HCT116 (cell line): ENCODE results near the gene JAM3. TPM values are rescaled to one million over a fixed set of nuclear protein-coding genes. Genes with fewer than 3 reads are reported as not detected.

Source experiments
- ATAC-seq: fragments of 200-7000 bp; cut with Tn5 transposase; 2 replicates; pipeline ENCODE4 v1.9.1; 2020; ENCODE audit warnings: mild to moderate bottlenecking, moderate library complexity
- BruUV-seq: library from RNA; stranded (reverse); fragments of 400-500 nt; replicated peaks from 2 replicates; lab custom pipeline; 2021; lab: Mats Ljungman, UMichigan
- CTCF ChIA-PET: fragments of 300-600 bp; sonication (Branson Sonifier 250); formaldehyde crosslinking; loops from one replicate; lab custom pipeline; 2021; ENCODE audit warnings: antibody characterized with exemption; lab: Charles Lee
- POLR2A ChIA-PET: fragments of 300-600, 350-600 bp; sonication (Branson Sonifier 250); formaldehyde crosslinking; loops from one replicate; lab custom pipeline; 2021; ENCODE audit warnings: antibody characterized with exemption; lab: Charles Lee
- RAD21 ChIA-PET, 2 experiments: fragments of 300-600 bp; sonication (Branson Sonifier 250); formaldehyde crosslinking; loops; one replicate each; lab custom pipeline; 2023; ENCODE audit warnings: low total read pairs in 2 of 2; ENCODE audit not compliant: uncharacterized antibody in 2 of 2, unreplicated experiment in 2 of 2, low non-redundant PET in 1 of 2; lab: Charles Lee
- DNase-seq: peaks from one replicate; pipeline ENCODE4 v3.0.0-alpha.2; 2010; ENCODE audit warnings: low read depth, low spot score
- H2AFZ ChIP-seq: fragments of 200-600 bp; shearing (Covaris generic), sonication (generic); 2 replicates; pipeline ENCODE4 v1.6.1; 2017; ENCODE audit warnings: low read depth, mixed run types, mixed read lengths, antibody characterized with exemption, low read length; ENCODE audit not compliant: poor library complexity, severe bottlenecking
- H3K27ac ChIP-seq: 2 replicates; pipeline ENCODE4 v1.5.1; 2012; ENCODE audit warnings: low read depth, low read length
- H3K27me3 ChIP-seq: fragments of 200-600 bp; sonication (generic); 2 replicates; pipeline ENCODE4 v1.6.1; 2016; ENCODE audit warnings: mixed run types, low read length, mixed read lengths; ENCODE audit not compliant: insufficient read depth
- H3K36me3 ChIP-seq, 2 experiments: fragments of 200-500 bp in 1 of 2; fragments of 200-600 bp in 1 of 2; sonication (Bioruptor generic) in 1 of 2; sonication (generic) in 1 of 2; 2 replicates each; pipeline versions ENCODE4 v1.5.1 to v1.6.1; 2014 to 2016; ENCODE audit warnings: low read length in 2 of 2, inconsistent platforms in 1 of 2, mixed read lengths in 1 of 2, mixed run types in 1 of 2; ENCODE audit not compliant: insufficient read depth in 2 of 2, control insufficient read depth in 1 of 2
- H3K4me1 ChIP-seq, 2 experiments: fragments of 200-600 bp in 1 of 2; sonication (generic) in 1 of 2; 2 replicates each; pipeline versions ENCODE4 v1.5.1 to v1.6.1; 2012 to 2017; ENCODE audit warnings: low read length in 2 of 2, inconsistent platforms in 1 of 2, mild to moderate bottlenecking in 1 of 2, mixed read lengths in 1 of 2, mixed run types in 1 of 2, moderate library complexity in 1 of 2; ENCODE audit not compliant: insufficient read depth in 2 of 2, control insufficient read depth in 1 of 2
- H3K4me2 ChIP-seq: fragments of 200-600 bp; sonication (generic); 2 replicates; pipeline ENCODE4 v1.6.1; 2017; ENCODE audit warnings: mixed run types, low read length, mixed read lengths
- H3K4me3 ChIP-seq, 2 experiments: fragments of 200-600 bp in 1 of 2; sonication (generic) in 1 of 2; replicated peaks in 1 of 2; 2 replicates each; pipeline ENCODE4 v1.5.1; 2011 to 2016; ENCODE audit warnings: low read length in 2 of 2, control low read depth in 1 of 2, low read depth in 1 of 2, mild to moderate bottlenecking in 1 of 2, mixed read lengths in 1 of 2, mixed run types in 1 of 2
- H3K79me2 ChIP-seq: fragments of 200-600 bp; sonication (generic); 2 replicates; pipeline ENCODE4 v1.6.1; 2017; ENCODE audit warnings: mild to moderate bottlenecking, mixed run types, low read length, moderate library complexity, mixed read lengths; ENCODE audit not compliant: insufficient read depth
- H3K9ac ChIP-seq: fragments of 200-600 bp; sonication (generic); 2 replicates; pipeline ENCODE4 v1.6.1; 2016; ENCODE audit warnings: low read length, mixed read lengths
- H3K9me2 ChIP-seq: fragments of 200-600 bp; sonication (generic), shearing (Covaris generic); 2 replicates; pipeline ENCODE4 v1.6.1; 2017; ENCODE audit warnings: mixed run types, mild to moderate bottlenecking, moderate library complexity; ENCODE audit not compliant: insufficient read depth
- H3K9me3 ChIP-seq, 2 experiments: fragments of 200-500 bp in 1 of 2; fragments of 200-600 bp in 1 of 2; sonication (Bioruptor generic) in 1 of 2; sonication (generic) in 1 of 2; 2 replicates each; pipeline ENCODE4 v1.6.1; 2014 to 2017; ENCODE audit warnings: low read length in 2 of 2, mixed read lengths in 2 of 2, inconsistent platforms in 1 of 2, low read depth in 1 of 2, mild to moderate bottlenecking in 1 of 2, mixed run types in 1 of 2, moderate library complexity in 1 of 2; ENCODE audit not compliant: control insufficient read depth in 1 of 2, insufficient read depth in 1 of 2
- H4K20me1 ChIP-seq: fragments of 200-600 bp; sonication (generic), shearing (Covaris generic); 2 replicates; pipeline ENCODE4 v1.6.1; 2017; ENCODE audit warnings: mixed run types, mild to moderate bottlenecking, moderate library complexity; ENCODE audit not compliant: insufficient read depth
- CEBPB ChIP-seq: IDR thresholded peaks from 2 replicates; pipeline ENCODE4 v1.6.1; 2012; ENCODE audit warnings: low read depth
- CTCF ChIP-seq, 3 experiments: fragments of 200-600 bp in 1 of 3; sonication (generic) in 1 of 3; IDR thresholded peaks in 2 of 3; conservative IDR thresholded peaks in 1 of 3; 2 replicates each; pipeline ENCODE4 v1.5.1; 2012 to 2017; ENCODE audit warnings: low read depth in 2 of 3, low read length in 2 of 3, antibody characterized with exemption in 1 of 3, borderline replicate concordance in 1 of 3, control low read depth in 1 of 3, mild to moderate bottlenecking in 1 of 3, mixed read lengths in 1 of 3, mixed run types in 1 of 3, moderate library complexity in 1 of 3; ENCODE audit not compliant: insufficient read depth in 1 of 3
- EZH2 ChIP-seq: fragments of 200-600 bp; sonication (generic); IDR thresholded peaks from 2 replicates; pipeline ENCODE4 v1.6.1; 2017; ENCODE audit warnings: antibody characterized with exemption, mixed run types
- MAX ChIP-seq: IDR thresholded peaks from 2 replicates; pipeline ENCODE4 v1.6.1; 2012
- POLR2A ChIP-seq: IDR thresholded peaks from 2 replicates; pipeline ENCODE4 v1.7.0; 2011; ENCODE audit warnings: borderline replicate concordance; ENCODE audit not compliant: insufficient read depth, insufficient read length; ENCODE audit errors: extremely low read depth
- POLR2AphosphoS5 ChIP-seq: IDR thresholded peaks from 2 replicates; pipeline ENCODE4 v1.6.1; 2011; ENCODE audit warnings: mild to moderate bottlenecking, low read depth, low read length, moderate library complexity
- REST ChIP-seq: IDR thresholded peaks from 2 replicates; pipeline ENCODE4 v1.6.1; 2012; ENCODE audit warnings: low read depth
- SP1 ChIP-seq: IDR thresholded peaks from 2 replicates; pipeline ENCODE4 v1.6.1; 2012; ENCODE audit warnings: low read depth
- TCF7L2 ChIP-seq: IDR thresholded peaks from 2 replicates; pipeline ENCODE4 v1.7.0; 2011; ENCODE audit warnings: borderline replicate concordance, inconsistent platforms; ENCODE audit not compliant: insufficient read depth, insufficient read length; ENCODE audit errors: extremely low read depth
- ZBTB33 ChIP-seq: IDR thresholded peaks from 2 replicates; pipeline ENCODE4 v1.6.1; 2011; ENCODE audit warnings: mild to moderate bottlenecking, low read length, moderate library complexity; ENCODE audit not compliant: insufficient replicate concordance; ENCODE audit errors: extremely low read depth
- intact Hi-C: fragments of 100-400 bp; cut with micrococcal nuclease; formaldehyde crosslinking; loops from 2 replicates; pipeline ENCODE4 v1.10.0; 2022
- total RNA-seq: library from RNA; stranded (reverse); gene quantifications from one replicate; pipeline ENCODE4 v1.2.1, GENCODE V29; 2021; ENCODE audit not compliant: unreplicated experiment

JAM3 gene
- total RNA-seq, 1 experiment from 2014 or later, result 0.25 TPM

- TF ChIP-seq REST (no peak), POLR2AphosphoS5 (no peak), CTCF (IDR thresholded peaks at IDR 0.05 in 2 of 3, conservative IDR thresholded peaks at IDR 0.05 in 1 of 3; ENCODE audit: borderline replicate concordance in 1 of 3, insufficient read depth in 1 of 3, low read depth in 2 of 3, low read length in 2 of 3) (no peak)
Measured at GRCh38 chr11:134048028-134048427, 20.8 kb upstream of the JAM3 start (continued).

GRCh38 chr11:134049303-134049702, 19.6 kb upstream of the JAM3 start:
- Histone ChIP-seq H2AFZ (no peak overlapping the region), H3K9me3 (no peaks in the 10 kb centered on the region), H3K9ac (no peak overlapping the region), H3K4me2 (no peak overlapping the region), H4K20me1 (no peaks in the 10 kb centered on the region), H3K9me2 (no peaks in the 10 kb centered on the region), H3K27ac (no peak overlapping the region), H3K4me3 (no peak overlapping the region), H3K79me2 (no peaks in the 10 kb centered on the region), H3K4me1 (peaks cover 0 to 8% of the 10 kb centered on the region in 2 experiments; a peak in 1 of 4 replicates), H3K36me3 (no peaks in the 10 kb centered on the region), H3K27me3 (0 out of 2 replicates have a peak, but pooled peaks cover 7% of the 10 kb centered on the region)
- intact Hi-C loops, result no loop called here
- ChIA-PET RAD21 (no interaction called here), POLR2A (no interaction called here), CTCF (interaction anchor here (2.0 kb wide), 1 partner anchor 12 kb away, joined by 6 read pairs; no protein-coding TSS in a partner anchor)
- TF ChIP-seq EZH2 (no peak), ZBTB33 (no peak), CEBPB (no peak), MAX (no peak), POLR2A (no peak), SP1 (no peak), TCF7L2 (no peak)
- ATAC-seq (no peak), DNase-seq (no peak)
- BruUV-seq, result no TSS peak
